ENCODE data around the gene TRIM14. TPM values are rescaled to one million over a fixed set of nuclear protein-coding genes. Genes with fewer than 3 reads are reported as not detected.

TRIM14 gene
- total and polyA plus RNA-seq, 2 of the 4 experiments (the other 2 are of a cell fraction) = 3.0 to 8.5 TPM

DNA sequence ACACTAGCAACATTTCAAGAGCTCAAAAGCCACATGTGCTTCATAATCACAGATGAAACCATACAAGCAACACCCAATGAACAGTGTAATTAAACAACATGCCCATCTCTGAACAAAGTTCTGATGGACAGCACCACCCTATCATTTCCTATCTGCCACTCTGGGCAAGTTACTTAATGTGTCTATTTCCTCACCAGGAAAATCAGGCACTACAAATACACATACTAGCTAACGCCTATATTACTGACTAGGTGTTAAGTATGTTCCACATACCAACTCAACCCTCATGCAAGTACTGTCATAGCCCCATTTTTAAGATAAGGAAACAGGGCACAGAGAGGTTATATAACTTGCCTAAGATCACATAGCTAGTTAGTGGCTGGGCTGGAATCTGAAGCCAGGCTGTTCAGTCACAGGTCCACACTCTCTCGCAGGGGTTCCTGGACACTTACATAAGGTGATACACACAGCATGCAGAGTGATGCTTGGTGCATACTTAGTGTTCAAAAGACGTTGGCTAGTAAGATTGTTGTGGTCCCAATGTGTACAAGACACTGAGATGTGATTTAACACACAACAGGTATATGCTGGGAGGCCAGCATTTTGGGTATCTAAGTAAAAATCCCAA is 49.2 kb upstream of the TRIM14 start:
- no peak for ATAC-seq (ENCODE audit: low read depth)
- Histone ChIP-seq H4K20me1 (ENCODE audit: insufficient read depth, low read length) (no peaks in the 10 kb centered on the region), H3K18ac (ENCODE audit: low read depth, low read length) (no peak overlapping the region), H2AK9ac (replicated peaks; ENCODE audit: low read depth, low read length, poor library complexity) (no peak overlapping the region), H3K36me3 (ENCODE audit: control insufficient read depth, insufficient read depth, low read length) (no peaks in the 10 kb centered on the region), H3K56ac (ENCODE audit: extremely low read depth, insufficient read depth, low read length) (no peak overlapping the region), H2BK5ac (ENCODE audit: low read depth, low read length, poor library complexity, severe bottlenecking) (no peak overlapping the region), H2BK120ac (ENCODE audit: low read depth, low read length) (no peak overlapping the region), H3K27ac (ENCODE audit: insufficient read depth, low read length) (no peak overlapping the region), H3K9me1 (ENCODE audit: insufficient read depth, low read length) (0 out of 2 replicates have a peak, but pooled peaks cover 9% of the 10 kb centered on the region), H3K9me3 (ENCODE audit: control insufficient read depth, insufficient read depth, low read length) (no peaks in the 10 kb centered on the region), H3K14ac (replicated peaks; ENCODE audit: low read depth, low read length) (no peak overlapping the region), H2BK15ac (ENCODE audit: low read depth, low read length) (no peak overlapping the region), H2AK5ac (ENCODE audit: low read depth, low read length) (no peak overlapping the region), H3K4me3 (ENCODE audit: insufficient read depth, low read depth, low read length) (no peak overlapping the region), H3K4me2 (ENCODE audit: low read depth, low read length) (no peak overlapping the region), H3K27me3 (ENCODE audit: control insufficient read depth, insufficient read depth, low read length) (peaks cover 2% of the 10 kb centered on the region; the same call in 1 of the 2 replicates), H3K4me1 (ENCODE audit: control insufficient read depth, insufficient read depth, low read length) (peaks cover 8% of the 10 kb centered on the region; the same call in 1 of the 2 replicates), H3K79me1 (ENCODE audit: low read depth in 1 of 2, low read length in 2 of 2) (no peaks in the 10 kb centered on the region; a peak in 1 of 4 replicates), H3K9ac (ENCODE audit: low read depth, low read length) (no peak overlapping the region), H2AFZ (replicated peaks; ENCODE audit: low read length, poor library complexity) (peak overlapping the region; percentile 82), H3K23ac (ENCODE audit: low read depth, low read length) (no peak overlapping the region), H4K8ac (ENCODE audit: low read depth in 2 of 2, low read length in 2 of 2) (peak overlapping the region in 1 of 2 experiments; percentile 59; a peak in 2 of 4 replicates), H4K91ac (ENCODE audit: insufficient read depth, low read depth, low read length) (no peak overlapping the region), H4K5ac (ENCODE audit: low read depth, low read length) (no peak overlapping the region), H2BK20ac (ENCODE audit: low read depth, low read length) (no peak overlapping the region), H3K4ac (ENCODE audit: low read depth, low read length) (no peak overlapping the region)
- TF ChIP-seq MAFK (IDR thresholded peaks at IDR 0.05; ENCODE audit: low read depth, low read length) (no peak), SMC3 (IDR thresholded peaks at IDR 0.05; ENCODE audit: low read depth, low read length) (no peak), RFX5 (IDR thresholded peaks at IDR 0.05; ENCODE audit: low read depth, low read length) (no peak), CHD1 (IDR thresholded peaks at IDR 0.05; ENCODE audit: low read depth, low read length) (no peak), MXI1 (IDR thresholded peaks at IDR 0.05; ENCODE audit: borderline replicate concordance, low read depth, low read length) (no peak), POLR2A (IDR thresholded peaks at IDR 0.05; ENCODE audit: low read depth, low read length) (no peak), CTCF (conservative IDR thresholded peaks at IDR 0.05; ENCODE audit: low read depth, low read length) (no peak), CEBPB (IDR thresholded peaks at IDR 0.05; ENCODE audit: low read depth, low read length) (no peak), NFE2L2 (IDR thresholded peaks at IDR 0.05; ENCODE audit: low read depth, low read length) (no peak), RAD21 (IDR thresholded peaks at IDR 0.05; ENCODE audit: low read length) (no peak), MAZ (IDR thresholded peaks at IDR 0.05; ENCODE audit: borderline replicate concordance, low read depth, low read length) (no peak), RCOR1 (IDR thresholded peaks at IDR 0.05; ENCODE audit: insufficient replicate concordance, low read length) (no peak), ELK1 (IDR thresholded peaks at IDR 0.05; ENCODE audit: borderline replicate concordance, low read depth, low read length) (no peak), FOS (IDR thresholded peaks at IDR 0.05; ENCODE audit: low read depth, low read length) (no peak)
- POLR2A ChIA-PET (ENCODE audit: unreplicated experiment) = no interaction called here
- 84% methylated on average over 2 of the region's 3 CpGs; no CpG with 5 or more reads in 1 of the 2 experiments for WGBS, 2 experiments (ENCODE audit: extremely low coverage in 2 of 2, insufficient read length in 1 of 2)
- intact Hi-C loops (cut with micrococcal nuclease) = no loop called here
- dilution Hi-C loops (cut with HindIII; ENCODE audit: low sequenced_read_pairs, unreplicated experiment) = no loop called here
- no peak for DNase-seq
- in situ Hi-C loops (cut with MboI; ENCODE audit: low sequenced_read_pairs) = no loop called here
- no TSS peak for BruUV-seq (replicated peaks)
- CTCF ChIA-PET = no interaction called here

All from IMR-90 (cell line).